GM18873 (cell line): ENCODE measurements around the gene CHPF2.

Experiments used
- ATAC-seq: cut with Tn5 transposase; IDR thresholded peaks from one replicate; pipeline ENCODE4 v1.9.1; 2021; ENCODE audit warnings: mild to moderate bottlenecking, moderate library complexity, moderate number of reproducible peaks; ENCODE audit not compliant: unreplicated experiment, low FRiP score

Gene CHPF2

GRCh38 chr7:151282111-151282510 is 49.8 kb downstream of the CHPF2 start:
- no peak for ATAC-seq

- ATAC-seq = no peak
These were observed 51.0 kb downstream of the CHPF2 start for GRCh38 chr7:151283302-151283701.

GRCh38 chr7:151286148-151286547 is 53.9 kb downstream of the CHPF2 start:
- ATAC-seq = no peak
